Endothelial cell of umbilical vein (primary cell): ENCODE results near the gene SLC5A3. TPM values are rescaled to one million over a fixed set of nuclear protein-coding genes. Genes with fewer than 3 reads are reported as not detected.

ENCODE experiments used
- BruUV-seq: library from RNA; stranded (reverse); fragments of 400-500 nt; replicated peaks from 2 replicates; lab custom pipeline; 2021; lab: Mats Ljungman, UMichigan
- CTCF ChIA-PET: fragments of 300-600, 350-600 bp; sonication (Branson Sonifier 250); formaldehyde crosslinking; loops from one replicate; lab custom pipeline; 2021; ENCODE audit warnings: antibody characterized with exemption, inconsistent platforms; lab: Charles Lee
- POLR2A ChIA-PET: fragments of 300-600, 350-600 bp; sonication (Branson Sonifier 250); formaldehyde crosslinking; loops from one replicate; lab custom pipeline; 2021; ENCODE audit warnings: antibody characterized with exemption, inconsistent platforms; lab: Charles Lee
- DNase-seq: peaks from one replicate; pipeline ENCODE4 v3.0.0-alpha.2; 2011; ENCODE audit warnings: low read depth, low spot score
- FAIRE-seq: peaks from 2 replicates; lab custom pipeline; 2011; peaks lifted over from hg19 to GRCh38; lab: Jason Lieb, UNC
- H2AFZ ChIP-seq: 2 replicates; pipeline ENCODE4 v1.6.0; 2012; ENCODE audit warnings: low read depth, low read length, control low read depth, inconsistent platforms
- H3K27ac ChIP-seq: 2 replicates; pipeline ENCODE4 v1.5.1; 2011; ENCODE audit warnings: low read depth, mild to moderate bottlenecking, control low read depth, low read length, moderate library complexity; ENCODE audit not compliant: insufficient read depth
- H3K27me3 ChIP-seq, 2 experiments: 2 replicates each; pipeline versions ENCODE4 v1.6.0 to v1.6.1; 2011; ENCODE audit warnings: low read length in 2 of 2, mixed read lengths in 1 of 2; ENCODE audit not compliant: control insufficient read depth in 2 of 2, insufficient read depth in 2 of 2
- H3K36me3 ChIP-seq, 2 experiments: 2 replicates in 1 of 2; 3 replicates in 1 of 2; pipeline ENCODE4 v1.5.1; 2011; ENCODE audit warnings: low read length in 2 of 2, mild to moderate bottlenecking in 1 of 2, moderate library complexity in 1 of 2; ENCODE audit not compliant: control insufficient read depth in 2 of 2, insufficient read depth in 2 of 2; ENCODE audit errors: extremely low read depth in 1 of 2
- H3K4me1 ChIP-seq: 3 replicates; pipeline ENCODE4 v1.5.1; 2011; ENCODE audit warnings: mild to moderate bottlenecking, low read length; ENCODE audit not compliant: control insufficient read depth, insufficient read depth; ENCODE audit errors: extremely low read depth
- H3K4me2 ChIP-seq: 2 replicates; pipeline ENCODE4 v1.6.1; 2011; ENCODE audit warnings: low read length, control low read depth, mixed read lengths; ENCODE audit not compliant: insufficient read depth
- H3K4me3 ChIP-seq, 3 experiments: fragments of 200-600 bp in 1 of 3; sonication (generic), shearing (Covaris generic) in 1 of 3; replicated peaks in 1 of 3; 2 replicates each; pipeline ENCODE4 v1.5.1; 2011 to 2016; ENCODE audit warnings: control low read depth in 3 of 3, low read length in 3 of 3, mild to moderate bottlenecking in 2 of 3, inconsistent platforms in 1 of 3, low read depth in 1 of 3, moderate library complexity in 1 of 3; ENCODE audit not compliant: insufficient read depth in 1 of 3
- H3K79me2 ChIP-seq: 2 replicates; pipeline ENCODE4 v1.6.0; 2012; ENCODE audit warnings: low read length, inconsistent platforms; ENCODE audit not compliant: control insufficient read depth, insufficient read depth
- H3K9ac ChIP-seq: replicated peaks from 2 replicates; pipeline ENCODE3; 2011; ENCODE audit warnings: low read length, control low read depth; ENCODE audit not compliant: insufficient read depth; ENCODE audit errors: extremely low read depth
- H3K9me1 ChIP-seq: replicated peaks from 3 replicates; pipeline ENCODE4 v1.6.0; 2011; ENCODE audit warnings: mild to moderate bottlenecking, low read length; ENCODE audit not compliant: control insufficient read depth, insufficient read depth; ENCODE audit errors: extremely low read depth
- H3K9me3 ChIP-seq: replicated peaks from 2 replicates; pipeline ENCODE4 v1.5.1; 2012; ENCODE audit warnings: low read length, inconsistent platforms; ENCODE audit not compliant: control insufficient read depth, insufficient read depth
- H4K20me1 ChIP-seq: replicated peaks from 2 replicates; pipeline ENCODE3; 2011; ENCODE audit warnings: mild to moderate bottlenecking, low read length; ENCODE audit not compliant: control insufficient read depth, insufficient read depth; ENCODE audit errors: extremely low read depth
- EZH2 ChIP-seq: IDR thresholded peaks from 2 replicates; pipeline ENCODE4 v1.6.1; 2012; ENCODE audit warnings: borderline replicate concordance, low read depth, mild to moderate bottlenecking, moderate library complexity, low read length, inconsistent platforms; ENCODE audit not compliant: severe bottlenecking
- FOS ChIP-seq: IDR thresholded peaks from 2 replicates; pipeline ENCODE4 v1.6.1; 2011; ENCODE audit warnings: mild to moderate bottlenecking, low read length, moderate library complexity, borderline replicate concordance; ENCODE audit not compliant: insufficient read depth
- GATA2 ChIP-seq: IDR thresholded peaks from 2 replicates; pipeline ENCODE4 v1.7.0; 2011; ENCODE audit warnings: low read depth, mild to moderate bottlenecking, moderate library complexity, mixed read lengths, low read length; ENCODE audit not compliant: insufficient read length, insufficient read depth
- JUN ChIP-seq: IDR thresholded peaks from 2 replicates; pipeline ENCODE4 v1.6.1; 2011; ENCODE audit warnings: borderline replicate concordance, low read depth; ENCODE audit not compliant: insufficient read length, insufficient read depth
- MYC ChIP-seq: IDR thresholded peaks from one replicate; pipeline ENCODE4 v1.6.1; 2011; ENCODE audit warnings: mild to moderate bottlenecking, low read depth, low read length
- POLR2A ChIP-seq: IDR thresholded peaks from 2 replicates; pipeline ENCODE4 v1.6.1; 2012; ENCODE audit warnings: low read depth, mild to moderate bottlenecking, control low read depth, low read length
- POLR2AphosphoS5 ChIP-seq: IDR thresholded peaks from 2 replicates; pipeline ENCODE4 v1.6.1; 2012; ENCODE audit warnings: low read depth, mild to moderate bottlenecking, control low read depth, low read length, moderate library complexity; ENCODE audit not compliant: insufficient read depth
- dilution Hi-C: fragments of 300-500 bp; cut with MboI; formaldehyde crosslinking; loops from one replicate; pipeline ENCODE4 v1.15.0; 2019; ENCODE audit warnings: low sequenced_read_pairs; ENCODE audit not compliant: extremely low pct_ligation_motif_present
- intact Hi-C: fragments of 100-400 bp; cut with micrococcal nuclease; formaldehyde crosslinking; loops from one replicate; pipeline ENCODE4 v1.10.0; 2022
- polyA plus RNA-seq, 4 experiments: library from polyadenylated mRNA; depleted of rRNA in 3 of 4; stranded (reverse) in 3 of 4; unstranded in 1 of 4; fragments of >200 nt; gene quantifications; 2 replicates each; pipeline versions ENCODE4 v1.2.1 to v1.2.3, GENCODE V29; 2011 to 2012; ENCODE audit warnings: missing spikeins in 1 of 4
- total RNA-seq: library from RNA; stranded (reverse); gene quantifications from 2 replicates; pipeline ENCODE4 v1.2.3, GENCODE V29; 2021
- TF ChIP-seq, protein P1 (sequence below): IDR thresholded peaks from 2 replicates; pipeline ENCODE4 v1.6.1; 2011; ENCODE audit not compliant: insufficient read depth, insufficient read length
- TF ChIP-seq, protein P2 (sequence below), 2 donors: IDR thresholded peaks; 1 replicate in 1 of 2; 2 replicates in 1 of 2; pipeline ENCODE4 v1.5.1; 2011; ENCODE audit warnings: low read length in 2 of 2, mild to moderate bottlenecking in 2 of 2, moderate library complexity in 2 of 2, control low read depth in 1 of 2, inconsistent platforms in 1 of 2, low read depth in 1 of 2; ENCODE audit not compliant: insufficient read depth in 1 of 2; ENCODE audit errors: extremely low read depth in 1 of 2

The SLC5A3 gene
- total and polyA plus RNA-seq, 2 donors (not counting 3 experiments of a cell fraction or from before 2014, with no cell fraction given) = 1.6 to 8.0 TPM

GRCh38 chr21:34113842-34114241 lies 40.5 kb downstream of the SLC5A3 start:
- no peak for FAIRE-seq
- DNase-seq = peak; percentile 10
- Histone ChIP-seq H3K79me2 (no peaks in the 10 kb centered on the region), H3K4me3 (no peak overlapping the region), H3K9ac (no peak overlapping the region), H3K4me1 (no peaks in the 10 kb centered on the region), H3K27ac (no peak overlapping the region), H3K9me1 (no peaks in the 10 kb centered on the region), H3K4me2 (no peak overlapping the region), H3K9me3 (no peaks in the 10 kb centered on the region), H3K27me3 (no peaks in the 10 kb centered on the region), H3K36me3 (no peaks in the 10 kb centered on the region), H4K20me1 (no peaks in the 10 kb centered on the region), H2AFZ (no peak overlapping the region)
- TF ChIP-seq JUN (no peak), GATA2 (no peak), POLR2A (no peak), FOS (no peak), EZH2 (no peak), POLR2AphosphoS5 (no peak), MYC (no peak)
- TF ChIP-seq, protein P1, sequence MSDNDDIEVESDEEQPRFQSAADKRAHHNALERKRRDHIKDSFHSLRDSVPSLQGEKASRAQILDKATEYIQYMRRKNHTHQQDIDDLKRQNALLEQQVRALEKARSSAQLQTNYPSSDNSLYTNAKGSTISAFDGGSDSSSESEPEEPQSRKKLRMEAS = no peak
- TF ChIP-seq, protein P2, sequence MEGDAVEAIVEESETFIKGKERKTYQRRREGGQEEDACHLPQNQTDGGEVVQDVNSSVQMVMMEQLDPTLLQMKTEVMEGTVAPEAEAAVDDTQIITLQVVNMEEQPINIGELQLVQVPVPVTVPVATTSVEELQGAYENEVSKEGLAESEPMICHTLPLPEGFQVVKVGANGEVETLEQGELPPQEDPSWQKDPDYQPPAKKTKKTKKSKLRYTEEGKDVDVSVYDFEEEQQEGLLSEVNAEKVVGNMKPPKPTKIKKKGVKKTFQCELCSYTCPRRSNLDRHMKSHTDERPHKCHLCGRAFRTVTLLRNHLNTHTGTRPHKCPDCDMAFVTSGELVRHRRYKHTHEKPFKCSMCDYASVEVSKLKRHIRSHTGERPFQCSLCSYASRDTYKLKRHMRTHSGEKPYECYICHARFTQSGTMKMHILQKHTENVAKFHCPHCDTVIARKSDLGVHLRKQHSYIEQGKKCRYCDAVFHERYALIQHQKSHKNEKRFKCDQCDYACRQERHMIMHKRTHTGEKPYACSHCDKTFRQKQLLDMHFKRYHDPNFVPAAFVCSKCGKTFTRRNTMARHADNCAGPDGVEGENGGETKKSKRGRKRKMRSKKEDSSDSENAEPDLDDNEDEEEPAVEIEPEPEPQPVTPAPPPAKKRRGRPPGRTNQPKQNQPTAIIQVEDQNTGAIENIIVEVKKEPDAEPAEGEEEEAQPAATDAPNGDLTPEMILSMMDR (IDR thresholded peaks at IDR 0.05; ENCODE audit: extremely low read depth in 1 of 2, insufficient read depth in 1 of 2, low read depth in 1 of 2, low read length in 2 of 2) = no peak
- dilution Hi-C loops (no loop called here), intact Hi-C loops (no loop called here)
- ChIA-PET POLR2A (no interaction called here), CTCF (interaction anchor here (1.4 kb wide), 1 partner anchor 22 kb away, joined by 4 read pairs; no protein-coding TSS in a partner anchor)
- BruUV-seq = no TSS peak
